Measurements from ENCODE around the gene USP17L11.
"Not testable (repeated sequence)": the region's sequence is repeated elsewhere in the genome, so short reads cannot be mapped to it uniquely, and the experiment has no call there.

USP17L11 gene, protein sequence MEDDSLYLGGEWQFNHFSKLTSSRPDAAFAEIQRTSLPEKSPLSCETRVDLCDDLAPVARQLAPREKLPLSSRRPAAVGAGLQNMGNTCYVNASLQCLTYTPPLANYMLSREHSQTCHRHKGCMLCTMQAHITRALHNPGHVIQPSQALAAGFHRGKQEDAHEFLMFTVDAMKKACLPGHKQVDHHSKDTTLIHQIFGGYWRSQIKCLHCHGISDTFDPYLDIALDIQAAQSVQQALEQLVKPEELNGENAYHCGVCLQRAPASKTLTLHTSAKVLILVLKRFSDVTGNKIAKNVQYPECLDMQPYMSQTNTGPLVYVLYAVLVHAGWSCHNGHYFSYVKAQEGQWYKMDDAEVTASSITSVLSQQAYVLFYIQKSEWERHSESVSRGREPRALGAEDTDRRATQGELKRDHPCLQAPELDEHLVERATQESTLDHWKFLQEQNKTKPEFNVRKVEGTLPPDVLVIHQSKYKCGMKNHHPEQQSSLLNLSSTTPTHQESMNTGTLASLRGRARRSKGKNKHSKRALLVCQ

GRCh38 chr4:9215105-9215504 lies at the start of gene USP17L11:
Gene USP17L11, plus strand, starts transcription at chr4:9215405. Its CDS starts 0 bp downstream, at chr4:9215405.
- FAIRE-seq: not testable (repeated sequence)

DNA sequence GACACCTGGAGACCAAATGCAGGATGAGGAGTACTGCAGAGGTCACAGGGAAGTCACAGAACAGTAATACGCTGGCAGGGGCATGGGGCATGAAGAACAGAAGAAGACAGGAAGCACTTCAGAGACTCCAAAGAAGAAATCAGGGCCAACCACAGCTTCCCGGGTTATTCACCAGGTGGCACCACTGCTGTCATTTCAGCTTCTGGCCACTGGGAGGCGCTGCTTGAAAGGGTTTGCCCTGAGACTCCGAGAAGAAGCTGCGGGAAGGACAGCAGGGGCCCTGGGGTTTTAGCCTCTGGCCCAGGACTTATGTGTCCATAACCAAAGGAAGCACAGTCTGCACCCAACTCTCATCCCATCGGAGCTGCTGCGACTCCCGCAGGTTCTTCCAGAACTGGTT lies 49.2 kb upstream of the USP17L11 start:
- not testable (repeated sequence) for FAIRE-seq

DNA sequence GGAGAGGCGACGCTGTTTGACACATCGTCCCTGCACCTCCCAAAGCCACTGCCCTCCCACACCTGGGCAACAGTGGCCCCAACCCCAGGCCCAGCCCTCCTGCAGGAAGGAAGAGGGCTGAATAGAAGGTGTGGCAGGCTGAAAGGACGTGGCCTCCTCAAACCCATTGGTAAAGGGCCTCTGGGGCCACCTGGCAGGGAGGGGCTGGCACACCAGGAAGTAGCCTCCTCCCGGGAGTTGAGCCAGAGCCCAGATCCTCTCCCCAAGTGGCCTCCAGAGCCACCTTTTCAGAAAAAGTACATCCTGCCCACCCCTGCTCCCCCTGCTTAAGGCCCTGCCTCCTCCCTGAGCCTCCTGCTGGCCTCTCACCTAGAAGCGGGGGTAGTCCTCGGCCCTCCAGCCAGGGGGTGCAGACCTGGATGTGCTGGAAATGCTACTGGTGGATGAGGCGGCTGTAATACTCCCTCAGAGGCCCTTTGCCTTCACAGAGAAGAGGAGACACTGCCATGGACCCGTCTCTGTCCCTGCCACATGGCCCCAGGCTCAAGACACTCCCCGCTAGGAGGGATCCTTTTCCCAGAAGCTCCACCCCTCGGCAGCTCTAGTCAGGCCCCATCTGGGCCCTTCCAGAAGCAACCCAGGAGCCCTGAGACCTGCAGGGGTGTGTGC lies 45.3 kb upstream of the USP17L11 start, which contains the start of gene FAM90A26:
TSS of gene FAM90A26 (plus strand) at position 619 of the 669 bp plus-strand sequence. CDS start 2,764 bp downstream, outside the sequence.
- not testable (repeated sequence) for FAIRE-seq

DNA sequence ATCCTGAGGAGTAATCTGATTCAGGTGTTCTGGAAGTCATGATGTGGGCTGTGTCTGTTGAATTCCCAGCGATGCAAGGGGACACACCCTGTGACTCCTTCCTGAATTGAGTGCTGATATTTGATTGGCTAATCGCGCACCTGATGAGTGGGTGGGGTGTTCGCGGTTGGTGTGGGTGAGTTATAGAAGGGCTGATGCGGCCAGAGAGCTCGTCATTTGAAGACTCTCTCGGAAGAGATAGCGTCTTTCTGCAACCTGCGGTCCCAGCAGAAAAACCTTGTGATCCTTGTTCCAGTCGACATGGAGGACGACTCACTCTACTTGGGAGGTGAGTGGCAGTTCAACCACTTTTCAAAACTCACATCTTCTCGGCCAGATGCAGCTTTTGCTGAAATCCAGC lies 4.8 kb upstream of the USP17L11 start, which contains the start of gene USP17L10:
TSS of gene USP17L10 (plus strand) at position 301 of the 400 bp plus-strand sequence. CDS start at position 301, 0 bp downstream.
- not testable (repeated sequence) for FAIRE-seq

- not testable (repeated sequence) for FAIRE-seq
These were observed 504 bp upstream of the USP17L11 start for GRCh38 chr4:9214701-9215100.

- FAIRE-seq: not testable (repeated sequence)
These were observed 4.6 kb downstream of the USP17L11 start, which contains the start of gene USP17L12 for GRCh38 chr4:9219852-9220251. Gene USP17L12, plus strand, starts transcription at chr4:9220152. Its CDS starts 0 bp downstream, at chr4:9220152.

GRCh38 chr4:9224596-9224995 lies 9.4 kb downstream of the USP17L11 start, which contains the start of gene USP17L13:
Gene USP17L13, plus strand, starts transcription at chr4:9224896. Its CDS starts 0 bp downstream, at chr4:9224896.
- FAIRE-seq: not testable (repeated sequence)

GRCh38 chr4:9230249-9230648 lies 15.0 kb downstream of the USP17L11 start:
- FAIRE-seq: not testable (repeated sequence)

DNA sequence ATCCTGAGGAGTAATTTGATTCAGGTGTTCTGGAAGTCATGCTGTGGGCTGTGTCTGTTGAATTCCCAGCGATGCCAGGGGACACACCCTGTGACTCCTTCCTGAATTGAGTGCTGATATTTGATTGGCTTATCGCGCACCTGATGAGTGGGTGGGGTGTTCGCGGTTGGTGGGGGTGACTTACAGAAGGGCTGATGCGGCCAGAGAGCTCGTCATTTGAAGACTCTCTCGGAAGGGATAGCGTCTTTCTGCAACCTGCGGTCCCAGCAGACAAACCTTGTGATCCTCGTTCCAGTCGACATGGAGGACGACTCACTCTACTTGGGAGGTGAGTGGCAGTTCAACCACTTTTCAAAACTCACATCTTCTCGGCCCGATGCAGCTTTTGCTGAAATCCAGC lies 18.9 kb downstream of the USP17L11 start, which contains the start of gene USP17L15:
TSS of gene USP17L15 (plus strand) at position 301 of the 400 bp plus-strand sequence. CDS start at position 301, 0 bp downstream.
- not testable (repeated sequence) for FAIRE-seq

DNA sequence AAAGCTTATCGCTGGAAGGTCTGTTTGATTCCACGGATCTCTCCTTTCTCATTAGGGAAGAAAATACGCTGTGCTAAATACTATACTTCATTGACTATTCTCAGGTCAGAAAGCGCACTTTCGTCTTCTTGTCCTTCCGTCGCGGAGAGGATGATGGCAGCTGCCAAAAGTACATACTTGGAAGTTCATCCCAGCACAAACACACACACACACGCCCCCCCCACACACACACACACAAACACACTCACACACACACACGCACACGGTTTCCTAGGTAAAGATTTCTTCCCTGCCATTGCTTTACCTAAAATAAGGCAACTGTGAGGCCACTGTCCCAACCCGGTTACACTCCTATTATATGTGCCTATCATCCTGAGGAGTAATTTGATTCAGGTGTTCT lies 23.3 kb downstream of the USP17L11 start:
- not testable (repeated sequence) for FAIRE-seq

DNA sequence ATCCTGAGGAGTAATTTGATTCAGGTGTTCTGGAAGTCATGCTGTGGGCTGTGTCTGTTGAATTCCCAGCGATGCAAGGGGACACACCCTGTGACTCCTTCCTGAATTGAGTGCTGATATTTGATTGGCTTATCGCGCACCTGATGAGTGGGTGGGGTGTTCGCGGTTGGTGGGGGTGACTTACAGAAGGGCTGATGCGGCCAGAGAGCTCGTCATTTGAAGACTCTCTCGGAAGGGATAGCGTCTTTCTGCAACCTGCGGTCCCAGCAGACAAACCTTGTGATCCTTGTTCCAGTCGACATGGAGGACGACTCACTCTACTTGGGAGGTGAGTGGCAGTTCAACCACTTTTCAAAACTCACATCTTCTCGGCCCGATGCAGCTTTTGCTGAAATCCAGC lies 28.4 kb downstream of the USP17L11 start, which contains the start of gene USP17L17:
TSS of gene USP17L17 (plus strand) at position 301 of the 400 bp plus-strand sequence. CDS start at position 301, 0 bp downstream.
- not testable (repeated sequence) for FAIRE-seq

DNA sequence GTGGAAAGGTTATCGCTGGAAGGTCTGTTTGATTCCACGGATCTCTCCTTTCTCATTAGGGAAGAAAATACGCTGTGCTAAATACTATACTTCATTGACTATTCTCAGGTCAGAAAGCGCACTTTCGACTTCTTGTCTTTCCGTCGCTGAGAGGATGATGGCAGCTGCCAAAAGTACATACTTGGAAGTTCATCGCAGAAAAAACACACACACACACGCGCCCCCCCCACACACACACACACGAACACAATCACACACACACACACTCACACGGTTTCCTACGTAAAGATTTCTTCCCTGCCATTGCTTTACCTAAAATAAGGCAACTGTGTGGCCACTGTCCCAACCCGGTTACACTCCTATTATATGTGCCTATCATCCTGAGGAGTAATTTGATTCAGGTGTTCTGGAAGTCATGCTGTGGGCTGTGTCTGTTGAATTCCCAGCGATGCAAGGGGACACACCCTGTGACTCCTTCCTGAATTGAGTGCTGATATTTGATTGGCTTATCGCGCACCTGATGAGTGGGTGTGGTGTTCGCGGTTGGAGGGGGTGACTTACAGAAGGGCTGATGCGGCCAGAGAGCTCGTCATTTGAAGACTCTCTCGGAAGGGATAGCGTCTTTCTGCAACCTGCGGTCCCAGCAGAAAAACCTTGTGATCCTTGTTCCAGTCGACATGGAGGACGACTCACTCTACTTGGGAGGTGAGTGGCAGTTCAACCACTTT lies 32.9 kb downstream of the USP17L11 start, which contains the start of gene USP17L18:
TSS of gene USP17L18 (plus strand) at position 678 of the 728 bp plus-strand sequence. CDS start at position 678, 0 bp downstream.
- FAIRE-seq: not testable (repeated sequence)

- not testable (repeated sequence) for FAIRE-seq
These were observed 37.9 kb downstream of the USP17L11 start, which contains the start of gene USP17L19 for GRCh38 chr4:9253078-9253477. Gene USP17L19, plus strand, starts transcription at chr4:9253378. Its CDS starts 0 bp downstream, at chr4:9253378.

DNA sequence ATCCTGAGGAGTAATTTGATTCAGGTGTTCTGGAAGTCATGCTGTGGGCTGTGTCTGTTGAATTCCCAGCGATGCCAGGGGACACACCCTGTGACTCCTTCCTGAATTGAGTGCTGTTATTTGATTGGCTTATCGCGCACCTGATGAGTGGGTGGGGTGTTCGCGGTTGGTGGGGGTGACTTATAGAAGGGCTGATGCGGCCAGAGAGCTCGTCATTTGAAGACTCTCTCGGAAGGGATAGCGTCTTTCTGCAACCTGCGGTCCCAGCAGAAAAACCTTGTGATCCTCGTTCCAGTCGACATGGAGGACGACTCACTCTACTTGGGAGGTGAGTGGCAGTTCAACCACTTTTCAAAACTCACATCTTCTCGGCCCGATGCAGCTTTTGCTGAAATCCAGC lies 42.6 kb downstream of the USP17L11 start, which contains the start of gene USP17L20:
TSS of gene USP17L20 (plus strand) at position 301 of the 400 bp plus-strand sequence. CDS start at position 301, 0 bp downstream.
- FAIRE-seq: not testable (repeated sequence)

- not testable (repeated sequence) for FAIRE-seq
These were observed 47.4 kb downstream of the USP17L11 start, which contains the start of gene USP17L21 for GRCh38 chr4:9262572-9262971. Gene USP17L21, plus strand, starts transcription at chr4:9262872. Its CDS starts 0 bp downstream, at chr4:9262872.

Measured in A204.1 (cell line).